Activated naive CD8-positive, alpha-beta T cell treated with anti-CD3 and anti-CD28 coated beads, Interleukin-2, amount 50 U/mL, for 24 hours (primary cell): ENCODE data around the gene PGA5.

Experiments
- ATAC-seq: fragments of 150-1000 bp; cut with Tn5 transposase; one replicate; pipeline ENCODE4 v1.10.0; 2021
- DNase-seq: peaks from one replicate; pipeline ENCODE4 v3.0.0; 2021
- H3K27ac Mint-ChIP-seq: one replicate; pipeline ENCODE4 v1.8.0; 2021; ENCODE audit warnings: mild to moderate bottlenecking, mixed read lengths
- H3K27me3 Mint-ChIP-seq: one replicate; pipeline ENCODE4 v1.8.0; 2021; ENCODE audit warnings: mixed read lengths
- H3K36me3 Mint-ChIP-seq: one replicate; pipeline ENCODE4 v1.8.0; 2021; ENCODE audit warnings: low read depth, mixed read lengths
- H3K4me1 Mint-ChIP-seq: one replicate; pipeline ENCODE4 v1.8.0; 2021; ENCODE audit warnings: mixed read lengths
- H3K4me3 Mint-ChIP-seq: one replicate; pipeline ENCODE4 v1.8.0; 2021; ENCODE audit warnings: mild to moderate bottlenecking, moderate library complexity, mixed read lengths
- H3K9me3 Mint-ChIP-seq: one replicate; pipeline ENCODE4 v1.8.0; 2021; ENCODE audit warnings: mixed read lengths

PGA5 gene

DNA sequence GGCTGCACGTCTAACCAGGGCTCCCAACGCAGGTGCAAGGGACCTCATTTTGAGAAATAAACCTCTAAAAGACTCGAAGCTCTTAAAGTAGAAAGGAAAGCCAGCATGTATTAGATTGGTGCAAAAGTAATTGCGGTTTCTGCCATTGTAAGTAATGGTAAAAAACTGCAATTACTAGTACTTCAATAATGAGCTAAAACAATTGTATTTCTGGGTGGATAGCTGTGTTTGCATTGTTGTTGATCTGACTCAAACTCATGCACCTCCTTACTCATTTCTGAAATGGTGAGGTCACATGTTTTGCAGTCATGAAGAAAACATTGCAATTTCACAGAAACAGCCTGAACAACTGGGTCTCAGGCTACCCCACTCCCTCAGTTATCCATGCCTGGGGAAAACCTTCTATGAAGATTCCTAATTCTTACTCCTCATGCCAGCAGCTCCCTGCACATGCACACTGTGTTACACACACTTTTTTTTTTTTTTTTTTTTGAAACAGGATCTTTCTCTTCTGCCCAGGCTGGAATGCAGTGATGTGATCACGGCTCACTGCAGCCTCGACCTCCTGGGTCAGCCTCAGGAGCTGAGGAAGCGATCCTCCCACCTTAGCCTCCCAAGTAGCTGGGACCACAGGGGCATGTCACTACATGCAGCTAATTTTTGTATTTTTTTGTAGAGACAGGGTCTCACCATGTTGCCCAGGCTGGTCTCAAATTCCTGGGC, 29.5 kb downstream of the PGA5 start:
- Mint-ChIP-seq H3K4me3 (no peak overlapping the region), H3K27me3 (no peaks in the 10 kb centered on the region), H3K9me3 (no peaks in the 10 kb centered on the region), H3K27ac (no peak overlapping the region), H3K4me1 (no peaks in the 10 kb centered on the region), H3K36me3 (peaks cover 5% of the 10 kb centered on the region)
- no peak for ATAC-seq
- no peak for DNase-seq

DNA sequence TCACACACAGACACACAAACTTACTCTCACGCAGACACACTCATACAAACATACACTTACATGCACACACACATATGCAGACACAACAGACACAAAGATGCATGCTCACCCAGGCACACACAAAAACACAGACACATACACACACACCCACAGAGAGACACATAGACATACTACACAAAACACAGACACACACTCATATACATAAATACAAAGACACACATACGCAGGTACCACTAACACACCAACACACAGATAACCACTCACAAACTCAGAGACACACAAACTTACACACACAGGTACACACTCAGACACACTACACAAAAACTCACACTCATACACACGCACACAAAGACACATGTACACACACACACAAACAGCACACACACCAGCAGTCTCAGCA, 31.8 kb downstream of the PGA5 start:
- DNase-seq = no peak
- H3K4me3 Mint-ChIP-seq = no peak overlapping the region
- no peaks in the 10 kb centered on the region for H3K4me1 Mint-ChIP-seq
- no peak overlapping the region for H3K27ac Mint-ChIP-seq
- ATAC-seq = no peak
- H3K36me3 Mint-ChIP-seq = peaks cover 5% of the 10 kb centered on the region
- no peaks in the 10 kb centered on the region for H3K9me3 Mint-ChIP-seq
- no peaks in the 10 kb centered on the region for H3K27me3 Mint-ChIP-seq

GRCh38 chr11:61273178-61274078, 32.5 kb downstream of the PGA5 start:
- DNase-seq (no peak), ATAC-seq (no peak)
- Mint-ChIP-seq H3K36me3 (peaks cover 5% of the 10 kb centered on the region), H3K4me3 (no peak overlapping the region), H3K27ac (no peak overlapping the region), H3K27me3 (no peaks in the 10 kb centered on the region), H3K9me3 (no peaks in the 10 kb centered on the region), H3K4me1 (no peaks in the 10 kb centered on the region)

GRCh38 chr11:61274084-61274483, 33.1 kb downstream of the PGA5 start:
- no peak overlapping the region for H3K27ac Mint-ChIP-seq
- DNase-seq (no peak), ATAC-seq (no peak)
- no peaks in the 10 kb centered on the region for H3K4me1 Mint-ChIP-seq
- H3K9me3 Mint-ChIP-seq = no peaks in the 10 kb centered on the region
- H3K27me3 Mint-ChIP-seq = no peaks in the 10 kb centered on the region
- no peak overlapping the region for H3K4me3 Mint-ChIP-seq
- H3K36me3 Mint-ChIP-seq = peaks cover 10% of the 10 kb centered on the region

GRCh38 chr11:61275191-61275590, 34.2 kb downstream of the PGA5 start:
- Mint-ChIP-seq H3K27ac (no peak overlapping the region), H3K4me1 (no peaks in the 10 kb centered on the region), H3K9me3 (no peaks in the 10 kb centered on the region), H3K36me3 (peaks cover 11% of the 10 kb centered on the region), H3K4me3 (no peak overlapping the region), H3K27me3 (no peaks in the 10 kb centered on the region)
- DNase-seq = no peak
- no peak for ATAC-seq

- ATAC-seq (no peak), DNase-seq (no peak)
- no peaks in the 10 kb centered on the region for H3K4me1 Mint-ChIP-seq
- H3K27me3 Mint-ChIP-seq = no peaks in the 10 kb centered on the region
- H3K27ac Mint-ChIP-seq = no peak overlapping the region
- H3K36me3 Mint-ChIP-seq = peaks cover 21% of the 10 kb centered on the region
- H3K4me3 Mint-ChIP-seq = no peak overlapping the region
- H3K9me3 Mint-ChIP-seq = no peaks in the 10 kb centered on the region
These were observed 36.4 kb downstream of the PGA5 start for GRCh38 chr11:61277186-61278000.

- H3K27me3 Mint-ChIP-seq = no peaks in the 10 kb centered on the region
- no peaks in the 10 kb centered on the region for H3K9me3 Mint-ChIP-seq
- no peaks in the 10 kb centered on the region for H3K4me1 Mint-ChIP-seq
These were observed 37.1 kb downstream of the PGA5 start for GRCh38 chr11:61278001-61278470.

DNA sequence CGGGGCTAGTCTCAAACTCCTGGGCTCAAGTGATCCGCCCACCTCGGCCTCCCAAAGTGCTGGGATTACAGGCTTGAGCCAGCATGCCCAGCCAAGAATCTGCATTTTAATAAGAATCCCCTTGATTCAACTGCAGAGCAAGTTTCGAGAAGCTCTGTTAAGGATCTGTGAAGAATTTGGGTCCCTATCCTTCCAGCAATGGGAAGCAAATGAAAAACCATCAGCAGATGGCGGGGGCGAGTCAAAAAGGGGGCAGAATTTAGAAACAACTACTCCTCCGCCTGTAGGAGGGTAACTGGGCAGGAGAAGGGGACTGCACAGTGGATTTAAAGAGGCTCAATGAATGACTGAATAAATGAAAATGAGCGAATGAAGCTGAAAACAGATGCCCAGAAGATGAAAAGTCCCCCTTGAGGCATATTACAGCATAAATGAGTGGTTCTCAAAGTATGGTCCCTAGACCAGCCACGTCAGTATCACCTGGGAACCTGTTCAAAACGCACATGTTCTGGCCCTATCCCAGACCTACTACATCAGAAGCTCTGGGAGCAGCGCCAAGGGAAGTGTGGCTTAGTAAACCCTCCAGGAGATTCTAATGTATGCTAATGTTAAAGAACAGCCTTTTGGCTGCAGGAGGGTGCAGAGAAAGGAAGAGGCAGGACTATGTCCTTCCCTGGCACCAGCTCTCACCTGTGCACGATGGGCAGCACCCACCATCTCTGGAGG, 39.1 kb downstream of the PGA5 start:
- H3K9me3 Mint-ChIP-seq = no peaks in the 10 kb centered on the region
- H3K4me1 Mint-ChIP-seq = no peaks in the 10 kb centered on the region
- no peak for ATAC-seq
- no peak overlapping the region for H3K27ac Mint-ChIP-seq
- H3K36me3 Mint-ChIP-seq = peaks cover 36% of the 10 kb centered on the region
- no peak overlapping the region for H3K4me3 Mint-ChIP-seq
- DNase-seq = no peak
- H3K27me3 Mint-ChIP-seq = no peaks in the 10 kb centered on the region

More at GRCh38 chr11:61278001-61278470, 37.1 kb downstream of the PGA5 start:
- ATAC-seq (no peak), DNase-seq (no peak)
- no peak overlapping the region for H3K4me3 Mint-ChIP-seq
- H3K36me3 Mint-ChIP-seq = peaks cover 24% of the 10 kb centered on the region
- no peak overlapping the region for H3K27ac Mint-ChIP-seq

DNA sequence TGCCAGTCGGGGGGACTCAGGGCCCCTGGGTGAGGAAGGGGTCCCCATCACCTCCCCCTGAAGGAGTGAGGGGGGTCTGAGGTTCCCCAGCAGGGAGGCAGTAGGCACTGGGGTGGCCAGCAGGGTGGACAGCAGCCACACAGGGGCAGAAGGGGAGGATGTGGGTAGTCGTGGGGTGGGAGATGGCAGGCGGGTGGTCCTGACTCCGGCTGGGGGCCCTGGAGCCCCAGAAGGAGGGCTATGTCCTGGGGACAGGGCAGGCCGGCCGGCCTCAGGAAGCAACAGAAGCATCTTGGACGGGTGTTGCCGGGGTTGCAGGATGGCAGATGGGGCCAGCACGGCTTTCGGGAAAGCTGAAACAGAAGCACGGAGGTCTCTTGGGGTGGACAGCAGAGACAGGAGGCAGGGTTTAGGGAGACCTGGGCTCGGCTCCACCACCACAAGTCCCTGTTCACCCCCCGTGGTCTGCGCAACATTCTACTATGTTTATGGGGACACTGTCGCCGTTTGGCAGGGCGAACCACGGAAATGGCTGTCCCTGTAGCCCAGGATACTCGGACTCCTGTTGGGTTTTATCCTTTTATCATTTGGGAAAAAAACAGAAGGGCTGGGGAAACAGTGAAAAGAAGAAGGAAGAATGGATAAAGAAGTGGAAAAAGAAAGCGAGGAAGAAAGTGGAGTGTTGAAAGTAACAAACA, 40.1 kb downstream of the PGA5 start:
- Mint-ChIP-seq H3K27me3 (no peaks in the 10 kb centered on the region), H3K9me3 (no peaks in the 10 kb centered on the region), H3K4me1 (no peaks in the 10 kb centered on the region), H3K4me3 (no peak overlapping the region), H3K36me3 (peaks cover 44% of the 10 kb centered on the region), H3K27ac (no peak overlapping the region)
- ATAC-seq (peak; percentile 22), DNase-seq (no peak)

DNA sequence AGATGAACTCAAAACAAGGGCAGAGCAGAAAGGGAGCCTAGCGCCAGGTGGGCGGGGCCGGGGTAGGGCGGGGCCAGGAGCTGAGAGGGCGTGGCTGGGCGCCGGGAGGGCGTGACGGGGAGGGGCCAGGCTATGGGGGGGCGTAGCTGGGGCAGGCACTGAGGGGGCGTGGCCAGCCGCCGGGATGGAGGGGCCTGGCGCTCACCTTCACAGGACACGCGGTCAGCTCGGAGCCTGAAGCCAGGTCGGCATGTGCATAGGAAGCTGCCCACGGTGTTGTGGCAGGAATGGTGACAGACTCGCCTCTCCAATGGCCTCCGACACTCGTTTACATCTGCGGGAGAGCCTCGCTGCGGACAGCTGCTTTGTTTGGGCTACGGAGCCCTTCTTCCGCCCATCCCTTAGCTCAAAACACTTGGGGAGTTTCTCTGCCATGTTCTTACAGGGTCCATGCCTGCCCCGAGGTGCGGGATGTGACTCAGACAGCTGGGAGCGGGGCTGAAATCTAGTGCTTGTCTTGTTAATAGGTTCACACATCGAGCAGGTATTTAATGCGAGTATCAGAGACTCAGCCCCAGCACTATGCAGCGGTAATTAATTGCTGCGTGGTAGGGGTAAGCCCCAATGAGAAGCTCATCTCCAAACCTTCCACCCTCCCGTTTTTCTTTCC, 40.7 kb downstream of the PGA5 start:
- ATAC-seq (no peak), DNase-seq (peak; percentile 60)
- no peaks in the 10 kb centered on the region for H3K9me3 Mint-ChIP-seq

GRCh38 chr11:61283613-61284012, 42.6 kb downstream of the PGA5 start:
- DNase-seq = no peak
- Mint-ChIP-seq H3K4me3 (no peak overlapping the region), H3K4me1 (no peaks in the 10 kb centered on the region), H3K27me3 (no peaks in the 10 kb centered on the region), H3K27ac (no peak overlapping the region), H3K9me3 (no peaks in the 10 kb centered on the region), H3K36me3 (peaks cover 48% of the 10 kb centered on the region)
- no peak for ATAC-seq

More for the DNA sequence above, 40.7 kb downstream of the PGA5 start:
- no peaks in the 10 kb centered on the region for H3K27me3 Mint-ChIP-seq
- no peak overlapping the region for H3K27ac Mint-ChIP-seq
- peaks cover 46% of the 10 kb centered on the region for H3K36me3 Mint-ChIP-seq
- H3K4me3 Mint-ChIP-seq = no peak overlapping the region
- H3K4me1 Mint-ChIP-seq = no peaks in the 10 kb centered on the region

- Mint-ChIP-seq H3K27me3 (peaks cover 4% of the 10 kb centered on the region), H3K36me3 (peaks cover 43% of the 10 kb centered on the region), H3K4me3 (no peak overlapping the region), H3K9me3 (no peaks in the 10 kb centered on the region), H3K4me1 (peaks cover 2% of the 10 kb centered on the region), H3K27ac (no peak overlapping the region)
- ATAC-seq = peak; percentile 27
- DNase-seq = no peak
These were observed 46.5 kb downstream of the PGA5 start for GRCh38 chr11:61287338-61287977.
